SK-N-SH (cell line): ENCODE results near the gene NDUFS2.

Experiments used
- CTCF ChIP-seq: fragments of 200-600 bp; sonication (generic); IDR thresholded peaks from 2 replicates; pipeline ENCODE4 v1.6.1; 2017; ENCODE audit warnings: antibody characterized with exemption, mild to moderate bottlenecking, moderate library complexity
- EP300 ChIP-seq, 2 experiments: IDR thresholded peaks; 2 replicates each; pipeline versions ENCODE4 v1.4.0 to v1.6.1; 2012; ENCODE audit warnings: borderline replicate concordance in 1 of 2, low read depth in 1 of 2, low read length in 1 of 2
- EZH2phosphoT487 ChIP-seq: fragments of 200-600 bp; sonication (generic); IDR thresholded peaks from 2 replicates; pipeline ENCODE4 v1.6.1; 2017; ENCODE audit warnings: low read depth, mixed run types, mild to moderate bottlenecking, antibody characterized with exemption, moderate library complexity, borderline replicate concordance
- FOXJ3 ChIP-seq: sonication (generic); formaldehyde crosslinking; IDR thresholded peaks from 2 replicates; pipeline ENCODE4 v1.5.1; 2020; ENCODE audit warnings: mild to moderate bottlenecking, missing genetic modification reagents
- GABPA ChIP-seq: IDR thresholded peaks from 2 replicates; pipeline ENCODE4 v1.4.0; 2012; ENCODE audit warnings: low read depth, mild to moderate bottlenecking
- MEF2A ChIP-seq: IDR thresholded peaks from 2 replicates; pipeline ENCODE4 v1.4.0; 2012; ENCODE audit warnings: low read depth, borderline replicate concordance
- NFIC ChIP-seq: IDR thresholded peaks from 2 replicates; pipeline ENCODE4 v1.4.0; 2012; ENCODE audit warnings: borderline replicate concordance
- TEAD4 ChIP-seq: IDR thresholded peaks from 2 replicates; pipeline ENCODE4 v1.4.0; 2012; ENCODE audit warnings: mild to moderate bottlenecking, borderline replicate concordance; ENCODE audit not compliant: insufficient read depth

GRCh38 chr1:161177936-161178244, 24.3 kb upstream of the NDUFS2 start:
- TF ChIP-seq GABPA = no peak
- TF ChIP-seq CTCF = no peak
- TF ChIP-seq EP300 (IDR thresholded peaks at IDR 0.05; ENCODE audit: borderline replicate concordance in 1 of 2, low read depth in 1 of 2, low read length in 1 of 2) = no peak
- TF ChIP-seq TEAD4 = no peak
- no peak for TF ChIP-seq MEF2A
- TF ChIP-seq NFIC = no peak
- TF ChIP-seq EZH2phosphoT487 = no peak
- no peak for TF ChIP-seq FOXJ3 (CRISPR knock-in tag)
